ENCODE measurements around the gene TTLL11. TPM values are rescaled to one million over a fixed set of nuclear protein-coding genes. Genes with fewer than 3 reads are reported as not detected.

Gene TTLL11
- total RNA-seq, 6 donors from 2014 or later: 6.8 to 18.9 (median 12.9) TPM

DNA sequence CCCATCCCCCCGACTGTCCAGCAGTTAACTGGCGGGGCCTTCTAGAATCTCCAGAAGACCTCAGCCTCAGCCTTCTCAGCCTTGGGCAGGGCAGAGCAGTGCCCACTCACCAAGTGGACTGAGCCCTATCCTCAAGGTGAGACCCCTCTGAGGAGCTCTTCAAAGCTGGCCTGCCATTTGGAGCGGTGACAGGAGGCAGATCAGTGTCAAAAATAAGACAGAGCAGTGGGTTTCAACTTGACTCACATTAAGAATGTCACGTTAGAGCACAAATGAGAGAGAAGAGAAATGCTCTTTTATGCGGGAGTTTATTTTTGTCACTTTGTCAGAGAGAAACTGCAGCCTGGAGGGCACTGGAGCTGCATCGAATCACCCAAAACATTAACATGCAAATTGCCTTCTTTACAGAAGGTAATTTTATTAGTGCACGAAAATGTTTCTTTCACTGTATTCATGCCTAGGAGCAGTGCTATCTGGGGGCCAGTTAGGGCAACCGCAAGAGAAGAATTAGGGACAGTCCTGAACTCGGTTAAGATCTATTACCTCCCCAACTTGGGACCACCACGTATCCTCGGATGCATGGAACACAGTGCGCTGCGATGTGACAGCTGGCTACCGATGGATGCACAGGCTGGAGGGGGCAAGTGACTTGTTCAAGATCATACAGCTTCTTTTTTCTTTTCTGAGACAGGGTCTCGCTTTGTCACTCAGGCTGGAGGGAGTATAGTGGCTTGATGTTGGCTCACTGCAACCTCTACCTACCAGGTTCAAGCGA, 253.2 kb downstream of the TTLL11 start:
- DNase-seq: peak in 1 of 2 donors; percentile 8
- TF ChIP-seq EP300 (IDR thresholded peaks at IDR 0.05): no peak
- TF ChIP-seq, protein P1, sequence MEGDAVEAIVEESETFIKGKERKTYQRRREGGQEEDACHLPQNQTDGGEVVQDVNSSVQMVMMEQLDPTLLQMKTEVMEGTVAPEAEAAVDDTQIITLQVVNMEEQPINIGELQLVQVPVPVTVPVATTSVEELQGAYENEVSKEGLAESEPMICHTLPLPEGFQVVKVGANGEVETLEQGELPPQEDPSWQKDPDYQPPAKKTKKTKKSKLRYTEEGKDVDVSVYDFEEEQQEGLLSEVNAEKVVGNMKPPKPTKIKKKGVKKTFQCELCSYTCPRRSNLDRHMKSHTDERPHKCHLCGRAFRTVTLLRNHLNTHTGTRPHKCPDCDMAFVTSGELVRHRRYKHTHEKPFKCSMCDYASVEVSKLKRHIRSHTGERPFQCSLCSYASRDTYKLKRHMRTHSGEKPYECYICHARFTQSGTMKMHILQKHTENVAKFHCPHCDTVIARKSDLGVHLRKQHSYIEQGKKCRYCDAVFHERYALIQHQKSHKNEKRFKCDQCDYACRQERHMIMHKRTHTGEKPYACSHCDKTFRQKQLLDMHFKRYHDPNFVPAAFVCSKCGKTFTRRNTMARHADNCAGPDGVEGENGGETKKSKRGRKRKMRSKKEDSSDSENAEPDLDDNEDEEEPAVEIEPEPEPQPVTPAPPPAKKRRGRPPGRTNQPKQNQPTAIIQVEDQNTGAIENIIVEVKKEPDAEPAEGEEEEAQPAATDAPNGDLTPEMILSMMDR (IDR thresholded peaks at IDR 0.05): no peak
- no peak for TF ChIP-seq POLR2A (IDR thresholded peaks at IDR 0.05)
- TF ChIP-seq POLR2AphosphoS5 (IDR thresholded peaks at IDR 0.05): no peak

DNA sequence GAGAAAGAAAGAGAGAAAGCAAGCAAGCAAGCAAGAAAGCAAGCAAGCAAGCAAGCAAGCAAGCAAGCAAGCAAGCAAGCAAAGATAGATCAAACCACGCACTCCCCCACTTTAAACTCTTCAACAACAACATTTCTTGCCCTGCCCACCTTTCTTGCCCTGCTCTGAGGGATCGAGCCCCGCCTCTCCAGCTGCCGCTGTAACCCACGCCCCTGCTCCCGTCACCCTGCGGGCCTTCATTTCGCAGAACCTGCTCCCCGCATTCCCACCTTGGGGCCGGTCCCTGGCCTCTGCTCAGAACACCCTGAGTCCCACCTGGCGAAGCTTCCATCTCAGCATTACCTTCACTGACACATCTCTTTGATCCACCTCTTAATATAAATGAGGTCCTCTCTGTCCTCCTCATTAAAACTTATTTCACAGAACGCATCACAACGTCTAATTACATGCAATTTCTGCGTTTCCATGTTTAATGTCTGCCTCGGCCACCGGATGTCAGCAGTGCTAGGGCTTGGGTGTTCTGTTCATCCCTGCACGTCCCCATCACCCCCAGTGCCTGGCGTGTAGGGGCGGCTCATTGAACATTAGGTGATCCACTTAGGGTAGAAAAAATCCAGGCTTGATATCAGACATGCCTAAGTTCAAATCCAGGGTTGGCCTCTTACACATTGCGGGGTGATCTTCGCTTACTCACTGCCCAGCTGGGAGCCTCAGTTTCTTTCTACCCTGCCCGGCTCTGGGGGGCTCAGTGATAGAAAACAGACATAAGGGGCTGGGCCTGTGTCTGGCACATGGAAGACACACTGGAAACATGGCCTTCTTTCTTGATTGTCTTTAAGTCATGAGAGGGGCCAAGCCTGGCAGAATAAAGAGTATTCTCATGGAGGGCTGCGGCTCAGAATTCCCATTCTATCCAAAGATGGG, 254.1 kb downstream of the TTLL11 start:
- ATAC-seq (ENCODE audit: low FRiP score in 2 of 2) (no peak), DNase-seq (peak; percentile 10 to 41)
- Histone ChIP-seq H3K4me1 (no peaks in the 10 kb centered on the region), H3K27ac (no peak overlapping the region), H3K36me3 (no peaks in the 10 kb centered on the region), H3K9me3 (no peaks in the 10 kb centered on the region), H3K4me3 (no peak overlapping the region), H3K27me3 (no peaks in the 10 kb centered on the region)
- TF ChIP-seq POLR2AphosphoS5 (IDR thresholded peaks at IDR 0.05) (no peak), EP300 (IDR thresholded peaks at IDR 0.05) (no peak), POLR2A (IDR thresholded peaks at IDR 0.05) (no peak)
- TF ChIP-seq, protein P1 (IDR thresholded peaks at IDR 0.05): no peak
- WGBS, 2 donors: 91 to 95% methylated on average over 22 to 23 of the region's 23 CpGs

More for the DNA sequence above, 253.2 kb downstream of the TTLL11 start:
- H3K4me1 ChIP-seq: no peaks in the 10 kb centered on the region
- no peaks in the 10 kb centered on the region for H3K9me3 ChIP-seq
- WGBS, 2 donors: 88 to 93% methylated on average over 16 of the region's 16 CpGs
- H3K4me3 ChIP-seq: no peak overlapping the region
- ATAC-seq (ENCODE audit: low FRiP score in 2 of 2): no peak
- H3K27ac ChIP-seq: no peak overlapping the region
- no peaks in the 10 kb centered on the region for H3K27me3 ChIP-seq
- H3K36me3 ChIP-seq: no peaks in the 10 kb centered on the region

DNA sequence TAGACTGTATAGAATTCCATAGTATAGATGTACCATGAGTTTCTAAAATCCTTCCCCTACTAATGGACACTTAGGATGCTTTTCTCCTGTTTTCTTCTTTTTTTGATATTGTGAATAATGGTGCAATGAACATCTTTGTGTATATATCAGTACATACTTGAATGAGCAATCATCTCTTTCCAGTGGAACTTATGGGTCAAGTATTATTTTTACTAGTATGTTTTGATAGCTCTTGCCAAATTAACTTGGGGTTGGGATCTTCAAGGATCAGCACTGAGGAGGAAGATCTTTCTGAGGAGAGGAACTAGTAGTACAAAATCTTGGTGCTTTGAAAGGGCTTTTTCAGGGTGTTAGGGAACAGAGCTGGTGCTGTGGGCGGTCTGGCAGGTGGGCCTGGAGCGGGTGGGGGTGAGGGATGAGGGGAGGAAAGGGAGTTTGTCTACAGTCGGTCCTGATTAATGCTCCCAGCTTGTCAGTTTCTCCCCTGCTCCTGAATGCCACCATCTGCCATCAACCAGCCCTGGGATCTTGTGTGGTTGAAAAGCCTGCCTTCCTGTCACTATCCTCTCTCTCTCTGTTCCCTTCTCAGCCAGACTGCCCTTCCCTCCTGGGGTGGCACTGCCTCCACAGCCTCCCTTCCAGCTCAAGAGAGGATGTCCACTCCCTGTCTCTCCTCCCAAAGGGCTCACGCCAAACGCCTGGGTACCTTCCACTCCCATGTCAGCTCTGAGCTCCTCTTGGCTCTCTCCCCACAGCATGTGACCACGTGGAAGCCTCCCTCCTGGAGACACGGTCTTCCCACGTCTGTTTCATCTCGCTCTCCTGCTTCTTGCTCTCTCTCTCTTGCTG, 255.8 kb downstream of the TTLL11 start:
- Histone ChIP-seq H3K27me3 (no peaks in the 10 kb centered on the region), H3K27ac (no peak overlapping the region), H3K36me3 (no peaks in the 10 kb centered on the region), H3K4me3 (no peak overlapping the region), H3K9me3 (no peaks in the 10 kb centered on the region), H3K4me1 (no peaks in the 10 kb centered on the region)
- TF ChIP-seq EP300 (IDR thresholded peaks at IDR 0.05): no peak
- no peak for TF ChIP-seq POLR2AphosphoS5 (IDR thresholded peaks at IDR 0.05)
- TF ChIP-seq, protein P1 (IDR thresholded peaks at IDR 0.05): no peak
- ATAC-seq (ENCODE audit: low FRiP score in 2 of 2) (no peak), DNase-seq (peak; percentile 7 to 12)
- 78 to 81% methylated on average over 9 of the region's 9 CpGs for WGBS, 2 donors

DNA sequence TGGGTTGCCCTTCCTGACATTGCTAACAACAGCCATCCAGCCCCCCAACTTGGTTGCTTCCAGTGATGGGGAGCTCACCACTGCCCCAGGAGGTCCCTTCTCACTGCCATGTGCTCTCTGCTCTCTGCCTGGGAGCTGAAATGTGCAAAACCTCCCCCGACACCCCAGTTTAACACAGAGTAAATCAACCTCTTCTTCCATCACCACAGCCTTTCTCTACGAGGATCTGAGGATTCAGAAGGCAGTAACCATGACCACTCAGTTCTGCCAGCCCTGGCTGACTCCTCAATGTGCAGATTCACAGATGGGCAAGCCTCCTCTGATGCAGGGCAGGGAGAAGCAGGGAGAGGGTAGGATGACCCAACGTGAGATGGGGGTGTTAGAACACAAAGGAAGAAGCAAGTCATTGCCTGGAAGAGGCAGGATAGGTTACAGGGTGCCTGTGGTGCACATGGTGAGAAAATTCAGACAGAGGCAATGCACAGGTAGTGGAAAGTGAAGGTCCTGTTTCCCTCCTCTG, 256.7 kb downstream of the TTLL11 start:
- WGBS, 2 donors: 89 to 94% methylated on average over 3 of the region's 3 CpGs
- Histone ChIP-seq H3K4me1 (no peaks in the 10 kb centered on the region), H3K27ac (no peak overlapping the region), H3K36me3 (no peaks in the 10 kb centered on the region), H3K27me3 (no peaks in the 10 kb centered on the region), H3K9me3 (no peaks in the 10 kb centered on the region), H3K4me3 (no peak overlapping the region)
- DNase-seq (no peak), ATAC-seq (ENCODE audit: low FRiP score in 2 of 2) (no peak)
- TF ChIP-seq POLR2A (IDR thresholded peaks at IDR 0.05) (no peak), EP300 (IDR thresholded peaks at IDR 0.05) (no peak), POLR2AphosphoS5 (IDR thresholded peaks at IDR 0.05) (no peak)
- TF ChIP-seq, protein P1 (IDR thresholded peaks at IDR 0.05): no peak

Measured in upper lobe of left lung (tissue), 6 donors.